Stimulated activated CD4-positive, alpha-beta T cell treated with anti-CD3 and anti-CD28 coated beads, TNF-alpha, amount 100 ng/mL, for 4 hours (primary cell): Measurements from ENCODE around the gene MCFD2.

Experiments
- DNase-seq, 3 experiments: peaks; one replicate each; pipeline ENCODE4 v3.0.0-alpha.2; 2020; ENCODE audit warnings: low read depth in 3 of 3

Gene MCFD2

GRCh38 chr2:46915281-46915810 is at the start of gene MCFD2:
Gene MCFD2 (minus strand): TSS chr2:46915806. CDS start chr2:46909171, 6,635 bp downstream.
- peak in 1 of 3 experiments; percentile 26 for DNase-seq

GRCh38 chr2:46964835-46965560 is 49.4 kb upstream of the MCFD2 start:
- no peak for DNase-seq

DNA sequence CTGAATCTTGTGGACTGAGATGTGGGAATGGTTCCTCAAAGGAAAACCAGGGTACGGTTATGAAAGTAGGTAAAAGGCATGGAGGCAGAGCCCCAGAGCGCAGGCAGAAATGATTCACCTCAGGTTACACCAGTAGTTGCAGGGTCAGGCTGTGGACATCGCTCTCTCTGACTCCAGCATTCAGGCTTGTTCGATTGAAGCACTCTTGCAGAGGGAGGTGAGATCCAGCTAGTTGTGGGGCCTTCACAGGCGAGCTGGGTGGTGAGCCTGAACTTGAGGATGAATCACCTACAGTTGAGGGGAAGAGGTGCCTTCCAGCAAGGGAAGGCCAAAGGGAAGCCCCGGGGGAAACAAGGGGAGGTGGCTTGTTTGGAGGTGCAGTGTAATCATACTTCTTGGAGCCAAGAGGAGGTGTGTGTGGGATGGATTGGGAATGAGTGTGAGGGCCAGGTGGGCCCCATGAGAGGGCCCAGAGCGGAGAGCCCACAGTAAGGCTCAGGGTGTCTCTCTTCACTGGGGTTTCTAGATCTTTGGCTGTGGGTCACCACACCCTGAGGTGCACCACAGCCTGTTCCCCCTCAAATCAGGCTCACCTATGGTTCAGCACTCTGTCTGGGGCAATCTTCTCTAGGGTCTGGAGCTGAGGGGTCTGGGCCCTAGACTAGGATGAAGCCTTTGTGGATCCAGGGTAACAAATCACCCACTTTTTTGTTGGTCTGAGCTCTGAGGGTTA is 48.5 kb upstream of the MCFD2 start:
- no peak for DNase-seq

GRCh38 chr2:46963210-46963609 is 47.6 kb upstream of the MCFD2 start:
- DNase-seq = no peak

DNA sequence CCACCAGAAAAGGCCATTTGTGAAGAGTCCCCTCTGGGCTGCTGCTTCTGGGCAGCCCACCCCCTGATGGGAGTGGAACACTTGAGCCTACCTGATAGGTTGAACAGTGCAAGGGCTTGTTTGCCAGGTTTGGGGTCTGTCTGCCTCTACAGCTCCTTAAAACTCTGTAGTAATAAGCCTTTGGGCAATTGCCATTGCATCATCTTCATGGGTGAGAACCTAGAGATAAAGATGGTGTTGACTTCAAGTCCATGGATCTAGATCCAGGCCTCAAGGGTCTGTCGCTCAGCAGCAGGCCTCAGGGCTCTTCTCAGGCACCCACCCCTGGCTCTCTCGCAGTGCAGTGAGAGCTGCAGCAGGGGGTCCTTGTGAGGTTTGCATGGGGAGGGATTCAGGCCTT is 47.1 kb upstream of the MCFD2 start:
- no peak for DNase-seq

GRCh38 chr2:46960618-46961017 is 45.0 kb upstream of the MCFD2 start:
- DNase-seq = no peak

DNA sequence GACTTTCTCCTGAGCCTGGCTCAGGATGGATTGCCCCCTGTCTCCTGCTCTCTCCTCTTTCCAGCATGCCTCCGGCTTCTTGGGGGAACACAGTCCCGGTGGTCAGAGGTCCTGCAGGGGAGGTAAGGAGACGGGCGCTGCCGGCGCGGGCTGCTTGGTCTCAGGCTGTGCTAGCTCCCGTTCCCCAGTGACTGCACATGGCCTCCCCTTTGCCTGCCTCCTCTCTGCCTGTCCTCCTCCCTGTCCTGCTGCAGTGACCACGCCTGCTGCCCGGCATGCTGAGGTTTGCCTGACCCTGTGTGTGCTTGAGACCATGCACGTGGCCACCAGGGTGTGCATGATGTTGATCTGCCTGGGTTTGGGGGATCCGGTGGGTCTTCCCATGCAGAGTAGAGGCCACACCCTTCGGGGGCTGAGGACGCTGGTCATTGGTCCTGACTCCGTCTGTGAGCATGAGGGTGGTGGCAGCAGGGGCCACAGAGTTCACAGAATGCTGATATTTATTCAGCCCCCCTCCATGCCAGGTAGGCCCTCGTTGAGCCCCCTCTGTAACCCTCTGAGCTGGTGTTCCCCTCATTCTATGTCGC is 42.9 kb upstream of the MCFD2 start:
- DNase-seq = no peak

GRCh38 chr2:46956981-46957531 is 41.5 kb upstream of the MCFD2 start:
- no peak for DNase-seq

- DNase-seq = no peak
Measured at GRCh38 chr2:46955764-46956163, 40.2 kb upstream of the MCFD2 start.

DNA sequence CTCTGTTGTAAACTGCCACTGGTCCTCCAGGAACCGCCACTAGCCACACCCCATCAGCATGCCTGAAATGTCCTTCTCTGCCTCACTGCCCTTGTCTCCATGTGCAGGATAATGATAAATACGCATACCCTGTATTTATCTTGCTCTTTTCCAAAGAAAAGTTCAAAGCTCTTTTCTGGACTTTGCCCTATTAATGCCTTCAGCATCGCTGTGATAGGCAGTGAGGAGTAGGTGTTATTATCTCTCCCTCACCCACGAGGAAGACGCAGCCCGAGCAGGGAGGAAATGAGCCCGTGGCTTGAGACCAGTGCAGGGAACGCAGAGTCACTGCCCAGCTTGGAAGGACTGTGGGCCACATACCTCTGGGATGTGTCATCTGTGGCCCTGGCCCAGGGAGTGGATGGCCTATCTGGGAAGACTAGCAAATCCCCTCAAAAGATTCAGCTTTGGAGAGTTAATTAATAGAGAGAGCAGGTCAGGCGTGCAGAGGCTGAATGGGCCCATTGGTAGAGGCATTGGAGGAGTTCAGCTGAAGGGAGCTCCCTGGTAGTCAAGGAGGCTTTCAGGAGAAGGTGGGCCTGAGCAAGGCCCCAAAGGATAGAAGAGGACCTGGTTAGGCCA is 39.5 kb upstream of the MCFD2 start:
- no peak for DNase-seq

- DNase-seq = no peak
Measured at GRCh38 chr2:46952171-46952570, 36.6 kb upstream of the MCFD2 start.

DNA sequence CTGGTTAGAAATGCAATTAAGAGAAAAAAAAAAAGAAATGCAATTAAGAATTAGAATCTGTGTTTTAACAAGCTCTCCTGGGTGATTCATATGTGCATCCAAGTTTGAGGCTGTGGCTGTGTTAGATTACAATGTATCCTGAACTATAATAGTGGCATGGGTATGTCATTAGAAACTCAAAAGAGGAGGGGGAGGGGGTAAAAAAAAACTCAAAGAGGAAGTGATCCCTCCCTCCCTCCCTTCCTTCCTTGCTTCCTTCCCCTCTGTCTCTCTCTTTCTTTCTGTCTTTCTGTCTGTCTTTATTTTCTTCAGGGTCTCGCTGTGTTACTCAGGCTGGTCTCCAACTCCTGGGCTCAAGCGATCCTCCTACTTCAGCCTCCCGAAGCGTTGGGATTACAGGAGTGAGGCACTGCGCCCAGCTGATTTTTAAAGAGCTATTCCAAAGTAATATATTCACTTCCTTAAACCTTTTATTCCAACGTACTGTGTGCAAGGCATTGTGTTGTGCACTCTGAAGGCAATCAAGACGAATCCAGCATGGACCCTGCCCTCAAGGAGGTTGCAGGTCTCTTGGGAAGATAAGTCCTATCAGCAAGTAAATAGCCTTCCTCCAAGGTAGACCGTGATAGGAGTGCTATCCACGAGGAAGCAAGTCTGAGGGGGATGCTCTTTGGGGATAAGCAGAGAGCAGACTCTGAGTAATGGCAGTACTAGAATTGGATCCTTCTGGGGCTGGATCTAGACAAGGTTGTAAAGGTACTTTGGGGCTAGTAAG is 35.9 kb upstream of the MCFD2 start:
- DNase-seq = no peak

DNA sequence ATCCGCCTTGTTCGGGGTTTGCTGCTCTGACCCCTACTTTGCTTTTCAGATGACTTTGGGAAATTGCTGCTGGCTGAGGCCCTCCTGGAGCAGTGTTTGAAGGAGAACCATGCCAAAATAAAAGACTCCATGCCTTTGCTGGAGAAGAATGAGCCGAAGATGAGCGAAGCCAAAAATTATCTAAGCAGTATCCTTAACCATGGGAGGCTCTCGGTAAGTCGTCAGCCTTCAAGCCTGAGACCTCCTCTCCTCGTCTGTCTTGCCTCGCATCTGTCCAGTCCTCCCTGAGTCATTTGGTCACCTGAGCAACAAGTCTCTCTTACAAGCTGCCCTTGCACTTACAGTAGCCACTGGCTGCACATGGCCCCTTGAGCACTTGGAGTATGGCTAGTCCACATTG is 34.7 kb upstream of the MCFD2 start:
- no peak for DNase-seq

GRCh38 chr2:46947841-46948240 is 32.2 kb upstream of the MCFD2 start:
- no peak for DNase-seq

DNA sequence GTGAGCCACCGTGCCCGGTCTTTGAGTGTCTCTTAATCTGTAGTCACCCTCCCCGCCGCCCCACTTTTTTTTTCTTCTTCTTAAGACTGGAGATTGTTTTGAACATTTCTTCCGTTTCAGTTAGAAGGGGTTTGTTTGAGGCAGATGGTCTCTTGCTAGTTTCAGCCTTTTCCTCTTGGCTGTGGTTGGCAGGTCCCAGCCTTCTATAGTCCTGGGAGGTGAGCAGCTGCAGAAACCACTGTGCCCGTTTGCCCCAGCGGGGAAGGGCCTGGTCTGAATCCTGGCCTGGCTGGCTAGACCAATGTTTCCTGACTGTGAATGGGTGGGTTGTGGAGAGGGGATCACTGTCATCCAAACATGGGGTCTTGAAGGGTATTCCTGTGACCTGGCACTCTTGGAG is 30.1 kb upstream of the MCFD2 start:
- no peak for DNase-seq

- DNase-seq = peak in 2 of 3 experiments; percentile 24 to 37
Measured at GRCh38 chr2:46943881-46944798, 28.5 kb upstream of the MCFD2 start.

DNA sequence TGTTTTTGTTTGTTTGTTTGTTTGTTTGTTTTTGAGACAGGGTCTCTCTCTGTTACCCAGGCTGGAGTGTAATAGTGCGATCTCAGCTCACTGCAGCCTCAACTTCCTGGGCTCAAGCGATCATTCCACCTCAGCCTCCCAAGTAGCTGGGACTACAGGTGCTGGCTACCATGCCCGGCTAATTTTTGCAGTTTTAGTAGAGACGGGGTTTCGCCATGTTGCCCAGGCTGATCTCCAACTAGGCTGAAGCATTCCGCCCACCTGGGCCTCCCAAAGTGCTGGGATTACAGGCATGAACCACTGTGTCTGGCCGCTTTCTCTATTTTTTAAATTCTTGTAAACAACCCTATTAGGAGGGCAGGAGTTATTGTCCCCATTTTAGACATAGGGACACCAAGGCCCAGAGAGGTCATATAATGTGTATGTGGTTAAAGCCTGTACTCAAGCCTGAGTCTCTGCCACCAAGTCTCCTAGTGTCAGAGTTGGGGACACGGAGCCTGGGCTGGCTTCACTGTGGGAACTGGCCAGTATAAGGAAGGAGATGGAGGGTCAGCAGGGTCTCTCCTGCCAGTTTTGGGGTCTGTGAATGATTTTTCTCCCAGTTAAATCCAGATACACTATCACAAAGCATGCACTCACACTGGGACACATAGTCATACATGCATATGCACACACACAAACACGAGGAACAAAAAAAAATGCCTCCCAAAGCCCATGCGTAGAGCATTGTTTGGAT is 27.5 kb upstream of the MCFD2 start:
- no peak for DNase-seq

DNA sequence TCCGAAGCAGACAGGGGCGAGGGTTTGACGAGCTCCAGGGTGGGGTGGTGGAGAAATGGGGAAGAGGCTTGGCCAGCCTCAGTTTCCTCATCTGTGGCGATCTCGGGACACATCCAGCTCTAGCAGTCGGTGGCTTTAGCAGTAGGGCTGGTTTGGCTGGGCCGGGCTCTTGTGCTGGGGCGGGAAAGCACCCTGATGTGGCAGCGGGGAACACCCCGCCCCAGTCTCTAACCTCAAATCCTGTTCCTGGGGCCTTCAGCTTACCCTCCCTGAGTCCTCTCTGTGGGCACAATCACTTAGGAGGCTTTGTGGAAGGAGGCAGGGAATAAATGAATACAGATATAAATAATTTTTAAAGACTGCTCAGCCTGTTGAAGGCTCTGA is 26.5 kb upstream of the MCFD2 start:
- DNase-seq = peak; percentile 33 to 56 (median 46)

DNA sequence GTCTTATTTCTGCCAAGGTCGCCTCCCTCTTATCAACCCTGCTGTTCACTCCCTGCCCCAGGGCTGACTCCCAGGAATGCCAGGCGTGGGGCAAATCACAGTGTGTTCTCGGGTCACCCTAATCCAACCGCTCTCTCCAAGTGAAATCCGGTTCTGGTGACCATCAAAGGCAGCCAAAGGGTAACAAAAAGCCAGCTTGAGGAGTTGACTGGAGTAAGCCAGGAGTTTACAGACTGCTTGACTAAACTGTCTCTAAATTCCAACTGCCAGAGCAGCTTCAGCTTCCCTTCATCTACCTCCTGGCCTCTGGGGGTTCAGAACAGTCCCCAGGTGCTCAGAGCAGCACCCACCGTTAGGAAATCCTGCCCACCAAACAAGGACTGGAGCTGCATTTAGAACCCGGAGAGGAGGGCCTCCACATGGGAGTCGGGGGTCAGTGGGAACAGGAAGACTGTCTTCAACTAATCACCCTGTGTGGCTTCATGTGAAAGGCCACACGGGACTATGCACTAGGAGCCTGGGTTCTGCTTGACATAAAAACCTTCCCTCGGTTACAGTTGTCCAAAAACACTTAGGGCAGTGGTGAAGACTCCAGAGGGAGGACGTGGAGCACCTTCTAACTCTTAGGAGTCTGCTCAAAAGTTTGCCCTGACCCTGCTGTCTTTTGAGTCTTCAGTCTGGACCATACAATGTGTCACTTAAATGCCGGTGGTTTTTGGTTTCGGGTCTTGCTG is 24.2 kb upstream of the MCFD2 start:
- DNase-seq = no peak
